Left ventricle myocardium inferior (tissue), 1 donor: Measurements from ENCODE around the gene CDYL. TPM values are rescaled to one million over a fixed set of nuclear protein-coding genes. Genes with fewer than 3 reads are reported as not detected.

Source experiments
- DNase-seq: peaks from one replicate; pipeline ENCODE4 v3.0.0-alpha.2; 2020
- H3K27ac ChIP-seq: fragments of 200-600 bp; replicated peaks from 2 replicates; pipeline ENCODE4 v1.8.0; 2021
- H3K27me3 ChIP-seq: fragments of 200-600 bp; 2 replicates; pipeline ENCODE4 v1.8.0; 2021; ENCODE audit warnings: low read depth
- H3K36me3 ChIP-seq: fragments of 200-600 bp; 2 replicates; pipeline ENCODE4 v1.8.0; 2021
- H3K4me1 ChIP-seq: fragments of 200-600 bp; 2 replicates; pipeline ENCODE4 v1.8.0; 2021
- H3K4me3 ChIP-seq: fragments of 200-600 bp; 2 replicates; pipeline ENCODE4 v1.8.0; 2021; ENCODE audit warnings: mild to moderate bottlenecking, moderate library complexity
- H3K9me3 ChIP-seq: fragments of 200-600 bp; replicated peaks from 2 replicates; pipeline ENCODE4 v1.8.0; 2021
- CTCF ChIP-seq: fragments of 200-600 bp; IDR thresholded peaks from 2 replicates; pipeline ENCODE4 v1.8.0; 2021; ENCODE audit warnings: antibody characterized with exemption, mild to moderate bottlenecking, borderline replicate concordance
- intact Hi-C: fragments of 100-400 bp; cut with micrococcal nuclease; formaldehyde crosslinking; loops from one replicate; pipeline ENCODE4 v1.11.0; 2022
- total RNA-seq: library from RNA; stranded (reverse); fragmentation: NEBNext Ultra II Directional; extraction: Animal tissue kit (Norgen Biotek cat#: 25700); gene quantifications from one replicate; pipeline ENCODE4 v1.2.1, GENCODE V29; 2021
- donor health status: DM: no; HTN: yes; CAD: no; lungs with severe emphysema.

CDYL gene
- total RNA-seq, 1 donor from 2014 or later, result 27.7 TPM

GRCh38 chr6:4924661-4925271 lies 148.6 kb downstream of the CDYL start:
- Histone ChIP-seq H3K4me3 (no peak overlapping the region), H3K36me3 (no peaks in the 10 kb centered on the region), H3K27me3 (no peaks in the 10 kb centered on the region), H3K4me1 (peaks cover 12% of the 10 kb centered on the region), H3K9me3 (no peaks in the 10 kb centered on the region), H3K27ac (no peak overlapping the region)
- intact Hi-C loops, result no loop called here
- TF ChIP-seq CTCF, result no peak
- no peak for DNase-seq

- Histone ChIP-seq H3K36me3 (no peaks in the 10 kb centered on the region), H3K4me3 (no peak overlapping the region), H3K4me1 (peaks cover 20% of the 10 kb centered on the region), H3K27me3 (no peaks in the 10 kb centered on the region), H3K27ac (peak overlapping the region; percentile 31), H3K9me3 (no peaks in the 10 kb centered on the region)
- no peak for TF ChIP-seq CTCF
- no peak for DNase-seq
- intact Hi-C loops, result no loop called here
These were observed 149.4 kb downstream of the CDYL start for GRCh38 chr6:4925580-4925979.

- Histone ChIP-seq H3K9me3 (no peaks in the 10 kb centered on the region), H3K36me3 (no peaks in the 10 kb centered on the region), H3K4me1 (peaks cover 38% of the 10 kb centered on the region), H3K27ac (no peak overlapping the region), H3K4me3 (no peak overlapping the region), H3K27me3 (no peaks in the 10 kb centered on the region)
- no peak for DNase-seq
- no peak for TF ChIP-seq CTCF
- intact Hi-C loops, result no loop called here
These were observed 152.2 kb downstream of the CDYL start for GRCh38 chr6:4928426-4928825.

GRCh38 chr6:4929097-4929718 lies 153.0 kb downstream of the CDYL start:
- TF ChIP-seq CTCF, result no peak
- H3K9me3 ChIP-seq, result no peaks in the 10 kb centered on the region
- H3K36me3 ChIP-seq, result no peaks in the 10 kb centered on the region
- H3K4me3 ChIP-seq, result no peak overlapping the region
- intact Hi-C loops, result no loop called here
- no peaks in the 10 kb centered on the region for H3K27me3 ChIP-seq
- H3K4me1 ChIP-seq, result peaks cover 39% of the 10 kb centered on the region
- DNase-seq, result no peak
- no peak overlapping the region for H3K27ac ChIP-seq

GRCh38 chr6:4930025-4930691 lies 154.0 kb downstream of the CDYL start:
- Histone ChIP-seq H3K9me3 (no peaks in the 10 kb centered on the region), H3K27me3 (no peaks in the 10 kb centered on the region), H3K4me1 (peaks cover 42% of the 10 kb centered on the region), H3K27ac (no peak overlapping the region), H3K36me3 (no peaks in the 10 kb centered on the region), H3K4me3 (no peak overlapping the region)
- DNase-seq, result no peak
- intact Hi-C loops, result loop anchor here (10.0 kb wide), 1 partner anchor 615 kb away; no protein-coding TSS in a partner anchor
- no peak for TF ChIP-seq CTCF
